WTC11 (cell line): ENCODE data around the gene MLF2.

Experiments used
- AFF4 ChIP-seq: sonication (generic); formaldehyde crosslinking; IDR thresholded peaks from 2 replicates; pipeline ENCODE4 v1.8.1; 2023; ENCODE audit warnings: mild to moderate bottlenecking, missing genetic modification reagents, borderline replicate concordance
- CBFB ChIP-seq: sonication (generic); formaldehyde crosslinking; IDR thresholded peaks from 2 replicates; pipeline ENCODE4 v1.8.1; 2022; ENCODE audit warnings: mild to moderate bottlenecking, low read depth, missing genetic modification reagents
- CTCF ChIP-seq: fragments of 200-600 bp; IDR thresholded peaks from 2 replicates; pipeline ENCODE4 v1.8.0; 2022; ENCODE audit warnings: antibody characterized with exemption
- GTF2I ChIP-seq: fragments of 250-450 bp; sonication (Bioruptor Pico); conservative IDR thresholded peaks from 2 replicates; pipeline ENCODE4 v1.4.0; 2021; ENCODE audit warnings: mild to moderate bottlenecking
- IRF1 ChIP-seq: sonication (generic); formaldehyde crosslinking; IDR thresholded peaks from 2 replicates; pipeline ENCODE4 v1.8.0; 2023; ENCODE audit warnings: missing genetic modification reagents
- NFYB ChIP-seq: sonication (generic); formaldehyde crosslinking; conservative IDR thresholded peaks from 2 replicates; pipeline ENCODE4 v1.8.0; 2022; ENCODE audit warnings: low read depth, missing genetic modification reagents
- USF2 ChIP-seq: sonication (generic); formaldehyde crosslinking; IDR thresholded peaks from 2 replicates; pipeline ENCODE4 v1.8.1; 2023; ENCODE audit warnings: mild to moderate bottlenecking, missing genetic modification reagents, moderate library complexity
- ZBTB43 ChIP-seq: sonication (generic); formaldehyde crosslinking; IDR thresholded peaks from 2 replicates; pipeline ENCODE4 v1.8.1; 2023; ENCODE audit warnings: mild to moderate bottlenecking, missing genetic modification reagents
- ZNF138 ChIP-seq: sonication (generic); formaldehyde crosslinking; conservative IDR thresholded peaks from 2 replicates; pipeline ENCODE4 v1.8.1; 2022; ENCODE audit warnings: mild to moderate bottlenecking, moderate library complexity, missing genetic modification reagents

GRCh38 chr12:6745741-6746525 is 7.0 kb downstream of the MLF2 start:
- TF ChIP-seq ZBTB43 (no peak), ZNF138 (CRISPR knock-in tag) (no peak), NFYB (CRISPR knock-in tag) (no peak), CBFB (CRISPR knock-in tag) (no peak), AFF4 (no peak), CTCF (no peak), USF2 (CRISPR knock-in tag) (no peak), GTF2I (CRISPR knock-in tag) (no peak), IRF1 (CRISPR knock-in tag) (no peak)
